ENCODE data around the gene CYP2A6. TPM values are rescaled to one million over a fixed set of nuclear protein-coding genes. Genes with fewer than 3 reads are reported as not detected.
"Not testable (repeated sequence)": the region's sequence is repeated elsewhere in the genome, so short reads cannot be mapped to it uniquely, and the experiment has no call there.

Gene CYP2A6
- total RNA-seq: under 1 TPM in 1 of 4 donors, not detected in 3; 0.36 TPM

- not testable (repeated sequence) for ATAC-seq (ENCODE audit: low FRiP score); DNase-seq (ENCODE audit: low spot score)
These were observed at the start of gene CYP2A6 for GRCh38 chr19:40850277-40850676. TSS of gene CYP2A6 (minus strand) at chr19:40850447. CDS start at chr19:40850426, 21 bp downstream.

- not testable (repeated sequence) for DNase-seq (ENCODE audit: low spot score); ATAC-seq (ENCODE audit: low FRiP score)
These were observed 49.7 kb upstream of the CYP2A6 start for GRCh38 chr19:40899964-40900363.

- not testable (repeated sequence) for ATAC-seq (ENCODE audit: low FRiP score); DNase-seq (ENCODE audit: low spot score)
These were observed 46.9 kb upstream of the CYP2A6 start for GRCh38 chr19:40896843-40897789.

GRCh38 chr19:40896418-40896796 lies 46.2 kb upstream of the CYP2A6 start:
- no peak for ATAC-seq (ENCODE audit: low FRiP score)
- TF ChIP-seq CTCF (IDR thresholded peaks at IDR 0.05): no peak
- no peak for DNase-seq (ENCODE audit: low spot score)

- no peak for DNase-seq (ENCODE audit: low spot score)
- TF ChIP-seq CTCF (IDR thresholded peaks at IDR 0.05): no peak
- no peak for ATAC-seq (ENCODE audit: low FRiP score)
These were observed 42.9 kb upstream of the CYP2A6 start for GRCh38 chr19:40893112-40893511.

GRCh38 chr19:40889366-40889765 lies 39.1 kb upstream of the CYP2A6 start:
- no peak for ATAC-seq (ENCODE audit: low FRiP score)
- TF ChIP-seq CTCF (IDR thresholded peaks at IDR 0.05): no peak
- no peak for DNase-seq (ENCODE audit: low spot score)

- DNase-seq (ENCODE audit: low spot score) (no peak), ATAC-seq (ENCODE audit: low FRiP score) (no peak)
- no peak for TF ChIP-seq CTCF (IDR thresholded peaks at IDR 0.05)
These were observed 37.9 kb upstream of the CYP2A6 start for GRCh38 chr19:40888191-40888590.

GRCh38 chr19:40884187-40884931 lies 34.1 kb upstream of the CYP2A6 start:
- not testable (repeated sequence) for DNase-seq (ENCODE audit: low spot score); ATAC-seq (ENCODE audit: low FRiP score)

- not testable (repeated sequence) for ATAC-seq (ENCODE audit: low FRiP score); DNase-seq (ENCODE audit: low spot score)
These were observed 31.8 kb upstream of the CYP2A6 start, which contains the start of gene CYP2A7 for GRCh38 chr19:40882062-40882461. TSS of gene CYP2A7 (minus strand) at chr19:40882231. CDS start at chr19:40882210, 21 bp downstream.

- DNase-seq (ENCODE audit: low spot score); ATAC-seq (ENCODE audit: low FRiP score): not testable (repeated sequence)
These were observed 29.1 kb upstream of the CYP2A6 start for GRCh38 chr19:40879349-40879748.

GRCh38 chr19:40875526-40875951 lies 25.3 kb upstream of the CYP2A6 start:
- not testable (repeated sequence) for DNase-seq (ENCODE audit: low spot score); ATAC-seq (ENCODE audit: low FRiP score)

- not testable (repeated sequence) for ATAC-seq (ENCODE audit: low FRiP score); DNase-seq (ENCODE audit: low spot score)
These were observed 24.6 kb upstream of the CYP2A6 start for GRCh38 chr19:40874874-40875273.

- DNase-seq (ENCODE audit: low spot score); ATAC-seq (ENCODE audit: low FRiP score): not testable (repeated sequence)
These were observed 23.6 kb upstream of the CYP2A6 start for GRCh38 chr19:40873873-40874272.
